ENCODE data around the gene SYNJ2.
A peak's percentile ranks its signal among the peaks of the same experiment; 100 is the strongest.

Gene SYNJ2

GRCh38 chr6:158006821-158007570 is 25.3 kb downstream of the SYNJ2 start:
- WGBS, 2 donors (ENCODE audit: extremely low coverage in 2 of 2, insufficient read length in 2 of 2, insufficient replicate concordance in 1 of 2) = no CpG with 5 or more reads among the region's 11 CpGs
- H4K8ac ChIP-seq (ENCODE audit: low read depth, low read length) = no peak overlapping the region

GRCh38 chr6:158008864-158009113 is 27.1 kb downstream of the SYNJ2 start:
- Histone ChIP-seq H3K4me2 (ENCODE audit: insufficient read depth, low read length, poor library complexity, severe bottlenecking) (no peak overlapping the region), H2BK12ac (ENCODE audit: low read length) (no peak overlapping the region), H3K27ac (replicated peaks; ENCODE audit: low read length) (no peak overlapping the region), H2AK5ac (ENCODE audit: low read depth, low read length) (no peak overlapping the region), H3K23ac (ENCODE audit: low read depth, low read length, poor library complexity) (peak overlapping the region; percentile 44), H3K4me3 (ENCODE audit: low read length in 2 of 2) (no peak overlapping the region), H3K27me3 (ENCODE audit: control insufficient read depth in 3 of 3, insufficient read depth in 3 of 3, low read depth in 1 of 3, low read length in 3 of 3) (no peaks in the 10 kb centered on the region), H3K9ac (ENCODE audit: low read depth, low read length, poor library complexity) (no peak overlapping the region), H3K4ac (ENCODE audit: low read length) (no peak overlapping the region), H3K36me3 (replicated peaks in 1 of 2; ENCODE audit: control insufficient read depth in 2 of 2, insufficient read depth in 2 of 2, low read length in 2 of 2) (no peaks in the 10 kb centered on the region), H4K91ac (ENCODE audit: low read depth, low read length, poor library complexity) (no peak overlapping the region), H4K8ac (ENCODE audit: low read depth, low read length) (no peak overlapping the region), H3K9me3 (replicated peaks in 1 of 2; ENCODE audit: control insufficient read depth in 2 of 2, insufficient read depth in 1 of 2, low read depth in 1 of 2, low read length in 2 of 2) (peaks cover 0 to 2% of the 10 kb centered on the region in 2 donors), H3K4me1 (ENCODE audit: control insufficient read depth in 2 of 2, insufficient read depth in 1 of 2, low read depth in 1 of 2, low read length in 2 of 2) (peaks cover 2 to 16% of the 10 kb centered on the region in 2 donors), H2BK120ac (ENCODE audit: low read depth, low read length) (no peak overlapping the region), H3K14ac (ENCODE audit: low read length) (peak overlapping the region; percentile 73), H3K79me1 (ENCODE audit: low read depth, low read length) (no peaks in the 10 kb centered on the region), H2BK15ac (ENCODE audit: low read length) (no peak overlapping the region), H2BK5ac (ENCODE audit: low read length) (no peak overlapping the region), H2AFZ (ENCODE audit: low read length) (no peak overlapping the region), H3K18ac (ENCODE audit: low read length) (peak overlapping the region; percentile 1)
- WGBS, 2 donors (ENCODE audit: extremely low coverage in 2 of 2, insufficient read length in 2 of 2, insufficient replicate concordance in 1 of 2) = no CpG with 5 or more reads among the region's 6 CpGs
- no peak for DNase-seq (ENCODE audit: low spot score)

More at GRCh38 chr6:158006821-158007570, 25.3 kb downstream of the SYNJ2 start:
- Histone ChIP-seq H3K79me1 (ENCODE audit: low read depth, low read length) (no peaks in the 10 kb centered on the region), H3K4me1 (ENCODE audit: control insufficient read depth in 2 of 2, insufficient read depth in 1 of 2, low read depth in 1 of 2, low read length in 2 of 2) (peaks cover 12 to 30% of the 10 kb centered on the region in 2 donors), H3K14ac (ENCODE audit: low read length) (no peak overlapping the region), H2BK120ac (ENCODE audit: low read depth, low read length) (no peak overlapping the region), H3K4ac (ENCODE audit: low read length) (no peak overlapping the region), H3K27ac (replicated peaks; ENCODE audit: low read length) (no peak overlapping the region), H2BK12ac (ENCODE audit: low read length) (no peak overlapping the region), H2BK15ac (ENCODE audit: low read length) (no peak overlapping the region), H3K4me2 (ENCODE audit: insufficient read depth, low read length, poor library complexity, severe bottlenecking) (no peak overlapping the region), H3K18ac (ENCODE audit: low read length) (no peak overlapping the region), H2BK5ac (ENCODE audit: low read length) (no peak overlapping the region), H2AFZ (ENCODE audit: low read length) (no peak overlapping the region), H3K36me3 (replicated peaks in 1 of 2; ENCODE audit: control insufficient read depth in 2 of 2, insufficient read depth in 2 of 2, low read length in 2 of 2) (no peaks in the 10 kb centered on the region), H3K27me3 (ENCODE audit: control insufficient read depth in 3 of 3, insufficient read depth in 3 of 3, low read depth in 1 of 3, low read length in 3 of 3) (no peaks in the 10 kb centered on the region), H3K23ac (ENCODE audit: low read depth, low read length, poor library complexity) (no peak overlapping the region), H2AK5ac (ENCODE audit: low read depth, low read length) (no peak overlapping the region), H4K91ac (ENCODE audit: low read depth, low read length, poor library complexity) (no peak overlapping the region), H3K9me3 (replicated peaks in 1 of 2; ENCODE audit: control insufficient read depth in 2 of 2, insufficient read depth in 1 of 2, low read depth in 1 of 2, low read length in 2 of 2) (peaks cover under 1 to 4% of the 10 kb centered on the region in 2 donors), H3K9ac (ENCODE audit: low read depth, low read length, poor library complexity) (no peak overlapping the region), H3K4me3 (ENCODE audit: low read length in 2 of 2) (no peak overlapping the region)
- no peak for DNase-seq (ENCODE audit: low spot score)

DNA sequence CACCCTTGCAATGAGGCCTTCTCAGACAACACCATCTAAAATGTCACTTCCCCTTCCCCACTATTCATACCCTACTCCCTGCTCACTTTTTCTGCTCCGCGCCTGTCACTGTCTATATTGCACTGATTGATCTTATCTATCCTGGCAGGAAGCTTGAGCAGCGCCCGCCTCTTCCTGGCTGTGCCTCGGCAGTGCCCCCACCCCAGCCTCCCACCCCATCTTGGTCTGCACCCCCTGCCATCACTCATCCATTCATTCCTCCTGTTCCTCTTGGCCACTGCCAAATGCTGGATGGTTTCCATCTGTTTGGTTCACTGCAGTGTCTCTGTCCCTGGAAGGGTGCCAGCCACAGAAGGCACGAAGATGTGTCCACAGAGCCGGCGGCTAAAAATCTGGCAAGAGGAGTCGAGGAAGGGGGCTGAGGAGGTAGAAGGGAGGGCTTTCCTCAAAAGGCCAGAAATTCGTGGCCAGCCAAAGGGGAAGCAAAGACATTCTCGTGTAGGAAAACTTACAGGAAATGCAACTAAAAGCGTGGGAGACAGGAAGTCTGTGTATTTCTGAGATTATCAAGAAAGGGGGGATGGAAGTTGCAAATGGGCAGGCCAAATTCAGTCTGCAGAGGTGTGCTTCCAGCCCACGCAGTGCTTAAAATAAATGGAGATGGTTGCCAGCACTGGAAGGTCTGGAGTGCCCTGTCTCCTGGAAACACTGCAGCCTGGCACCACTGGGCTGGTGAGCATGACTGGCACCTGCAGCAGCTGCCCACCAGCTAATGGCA is 27.6 kb downstream of the SYNJ2 start:
- Histone ChIP-seq H3K23ac (ENCODE audit: low read depth, low read length, poor library complexity) (peak overlapping the region; percentile 44), H3K4me2 (ENCODE audit: insufficient read depth, low read length, poor library complexity, severe bottlenecking) (no peak overlapping the region), H3K27ac (replicated peaks; ENCODE audit: low read length) (no peak overlapping the region), H3K9me3 (replicated peaks in 1 of 2; ENCODE audit: control insufficient read depth in 2 of 2, insufficient read depth in 1 of 2, low read depth in 1 of 2, low read length in 2 of 2) (peaks cover 0 to 2% of the 10 kb centered on the region in 2 donors), H3K9ac (ENCODE audit: low read depth, low read length, poor library complexity) (no peak overlapping the region), H3K4me1 (ENCODE audit: control insufficient read depth in 2 of 2, insufficient read depth in 1 of 2, low read depth in 1 of 2, low read length in 2 of 2) (peaks cover 0 to 10% of the 10 kb centered on the region in 2 donors), H2AK5ac (ENCODE audit: low read depth, low read length) (no peak overlapping the region), H4K8ac (ENCODE audit: low read depth, low read length) (no peak overlapping the region), H2BK120ac (ENCODE audit: low read depth, low read length) (no peak overlapping the region), H4K91ac (ENCODE audit: low read depth, low read length, poor library complexity) (no peak overlapping the region), H2BK12ac (ENCODE audit: low read length) (no peak overlapping the region), H2BK5ac (ENCODE audit: low read length) (no peak overlapping the region), H3K4me3 (ENCODE audit: low read length in 2 of 2) (no peak overlapping the region), H3K27me3 (ENCODE audit: control insufficient read depth in 3 of 3, insufficient read depth in 3 of 3, low read depth in 1 of 3, low read length in 3 of 3) (no peaks in the 10 kb centered on the region), H2AFZ (ENCODE audit: low read length) (no peak overlapping the region), H3K4ac (ENCODE audit: low read length) (no peak overlapping the region), H3K79me1 (ENCODE audit: low read depth, low read length) (no peaks in the 10 kb centered on the region), H3K18ac (ENCODE audit: low read length) (no peak overlapping the region), H2BK15ac (ENCODE audit: low read length) (no peak overlapping the region), H3K36me3 (replicated peaks in 1 of 2; ENCODE audit: control insufficient read depth in 2 of 2, insufficient read depth in 2 of 2, low read length in 2 of 2) (no peaks in the 10 kb centered on the region), H3K14ac (ENCODE audit: low read length) (peak overlapping the region; percentile 73)
- DNase-seq (ENCODE audit: low spot score) = no peak
- no CpG with 5 or more reads among the region's 13 CpGs for WGBS, 2 donors (ENCODE audit: extremely low coverage in 2 of 2, insufficient read length in 2 of 2, insufficient replicate concordance in 1 of 2)

DNA sequence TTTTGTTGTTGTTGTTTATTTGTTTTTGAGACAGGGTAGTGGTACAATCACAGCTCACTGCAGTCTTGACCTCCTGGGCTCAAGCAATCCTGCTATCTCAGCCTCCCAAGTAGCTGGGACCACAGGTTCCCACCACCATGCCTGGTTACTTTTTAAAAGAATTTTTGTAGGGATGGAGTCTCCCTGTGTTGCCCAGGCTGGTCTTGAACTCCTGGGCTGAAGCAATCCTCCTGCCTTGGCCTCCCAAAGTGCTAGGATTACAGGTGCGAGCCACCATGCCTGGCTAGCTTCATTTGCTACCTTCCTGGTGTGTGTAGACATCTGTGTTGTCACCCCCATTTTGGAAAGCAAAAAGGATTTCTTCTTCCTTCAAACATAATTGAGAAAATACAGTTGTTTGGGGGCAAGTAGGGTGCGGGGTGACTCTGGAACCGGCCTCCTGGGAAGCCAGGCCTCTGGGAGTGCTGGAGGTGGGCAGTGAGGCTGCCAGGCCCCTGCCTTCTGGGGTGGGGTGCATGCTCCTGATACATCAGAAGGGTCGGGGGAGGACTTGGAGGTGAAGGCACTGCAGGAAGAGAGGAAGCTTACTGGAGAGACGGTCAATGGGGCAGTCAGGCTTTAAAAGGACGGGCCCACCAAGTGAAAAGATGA is 28.4 kb downstream of the SYNJ2 start:
- no peak overlapping the region for H2BK5ac ChIP-seq (ENCODE audit: low read length)
- H3K4me3 ChIP-seq (ENCODE audit: low read length in 2 of 2) = no peak overlapping the region
- no CpG with 5 or more reads among the region's 6 CpGs for WGBS, 2 donors (ENCODE audit: extremely low coverage in 2 of 2, insufficient read length in 2 of 2, insufficient replicate concordance in 1 of 2)
- DNase-seq (ENCODE audit: low spot score) = no peak
- peaks cover 0 to 2% of the 10 kb centered on the region in 2 donors for H3K9me3 ChIP-seq (replicated peaks in 1 of 2; ENCODE audit: control insufficient read depth in 2 of 2, insufficient read depth in 1 of 2, low read depth in 1 of 2, low read length in 2 of 2)
- no peak overlapping the region for H3K14ac ChIP-seq (ENCODE audit: low read length)
- H3K4me2 ChIP-seq (ENCODE audit: insufficient read depth, low read length, poor library complexity, severe bottlenecking) = no peak overlapping the region
- no peak overlapping the region for H3K9ac ChIP-seq (ENCODE audit: low read depth, low read length, poor library complexity)
- no peak overlapping the region for H3K4ac ChIP-seq (ENCODE audit: low read length)
- peaks cover 0 to 5% of the 10 kb centered on the region in 2 donors for H3K4me1 ChIP-seq (ENCODE audit: control insufficient read depth in 2 of 2, insufficient read depth in 1 of 2, low read depth in 1 of 2, low read length in 2 of 2)
- H3K36me3 ChIP-seq (replicated peaks in 1 of 2; ENCODE audit: control insufficient read depth in 2 of 2, insufficient read depth in 2 of 2, low read length in 2 of 2) = no peaks in the 10 kb centered on the region
- no peak overlapping the region for H3K23ac ChIP-seq (ENCODE audit: low read depth, low read length, poor library complexity)
- H3K79me1 ChIP-seq (ENCODE audit: low read depth, low read length) = no peaks in the 10 kb centered on the region
- H2AFZ ChIP-seq (ENCODE audit: low read length) = no peak overlapping the region
- H3K27ac ChIP-seq (replicated peaks; ENCODE audit: low read length) = no peak overlapping the region
- no peak overlapping the region for H3K18ac ChIP-seq (ENCODE audit: low read length)
- no peaks in the 10 kb centered on the region for H3K27me3 ChIP-seq (ENCODE audit: control insufficient read depth in 3 of 3, insufficient read depth in 3 of 3, low read depth in 1 of 3, low read length in 3 of 3)
- H2BK12ac ChIP-seq (ENCODE audit: low read length) = no peak overlapping the region
- H2AK5ac ChIP-seq (ENCODE audit: low read depth, low read length) = no peak overlapping the region
- no peak overlapping the region for H4K91ac ChIP-seq (ENCODE audit: low read depth, low read length, poor library complexity)
- H2BK120ac ChIP-seq (ENCODE audit: low read depth, low read length) = no peak overlapping the region
- H2BK15ac ChIP-seq (ENCODE audit: low read length) = no peak overlapping the region
- H4K8ac ChIP-seq (ENCODE audit: low read depth, low read length) = no peak overlapping the region
